Stimulated activated CD8-positive, alpha-beta memory T cell treated with anti-CD3 and anti-CD28 coated beads, Interleukin-12 subunit alpha, Interleukin-12 subunit beta, amount 100 ng/mL, for 1 hour (primary cell): ENCODE data around the gene GPR68.

ENCODE experiments used
- DNase-seq: peaks from one replicate; pipeline ENCODE4 v3.0.0-alpha.2; 2020; ENCODE audit warnings: low read depth

GPR68 gene

GRCh38 chr14:91244501-91244901, at the start of gene GPR68:
Gene GPR68 (minus strand): TSS chr14:91244704. CDS start chr14:91235050, 9,654 bp downstream.
- DNase-seq: no peak

- no peak for DNase-seq
These were observed 49.6 kb upstream of the GPR68 start for GRCh38 chr14:91294153-91294552.

- DNase-seq: no peak
These were observed 48.8 kb upstream of the GPR68 start for GRCh38 chr14:91293281-91293680.

GRCh38 chr14:91292491-91292890, 48.0 kb upstream of the GPR68 start:
- DNase-seq: no peak

- DNase-seq: no peak
These were observed 47.4 kb upstream of the GPR68 start for GRCh38 chr14:91291786-91292405.

GRCh38 chr14:91290986-91291385, 46.5 kb upstream of the GPR68 start:
- DNase-seq: no peak

GRCh38 chr14:91289464-91289863, 45.0 kb upstream of the GPR68 start:
- DNase-seq: no peak

GRCh38 chr14:91288876-91289275, 44.4 kb upstream of the GPR68 start:
- no peak for DNase-seq

- DNase-seq: peak; percentile 77
These were observed 42.0 kb upstream of the GPR68 start for GRCh38 chr14:91286530-91286937.

- DNase-seq: no peak
These were observed 40.5 kb upstream of the GPR68 start for GRCh38 chr14:91284791-91285548.

- no peak for DNase-seq
These were observed 39.8 kb upstream of the GPR68 start for GRCh38 chr14:91284146-91284790.

GRCh38 chr14:91283666-91284065, 39.2 kb upstream of the GPR68 start:
- no peak for DNase-seq

- no peak for DNase-seq
These were observed 38.6 kb upstream of the GPR68 start for GRCh38 chr14:91282954-91283645.

- no peak for DNase-seq
These were observed 36.8 kb upstream of the GPR68 start for GRCh38 chr14:91281346-91281745.

- DNase-seq: no peak
These were observed 35.6 kb upstream of the GPR68 start for GRCh38 chr14:91280129-91280528.

GRCh38 chr14:91279354-91279753, 34.9 kb upstream of the GPR68 start:
- no peak for DNase-seq

GRCh38 chr14:91278383-91278715, 33.8 kb upstream of the GPR68 start:
- no peak for DNase-seq

- DNase-seq: no peak
These were observed 33.3 kb upstream of the GPR68 start for GRCh38 chr14:91277546-91278382.

- DNase-seq: no peak
These were observed 30.3 kb upstream of the GPR68 start for GRCh38 chr14:91274796-91275195.

- no peak for DNase-seq
These were observed 29.4 kb upstream of the GPR68 start for GRCh38 chr14:91273885-91274273.

GRCh38 chr14:91273273-91273884, 28.9 kb upstream of the GPR68 start:
- no peak for DNase-seq
